ENCODE data around the gene SCMH1. TPM values are rescaled to one million over a fixed set of nuclear protein-coding genes. Genes with fewer than 3 reads are reported as not detected.

The SCMH1 gene
- total RNA-seq, 1 experiment from 2014 or later: 55.9 TPM

- no peak for TF ChIP-seq CTCF (IDR thresholded peaks at IDR 0.05; ENCODE audit: unreplicated experiment)
- ChIA-PET POLR2A (no interaction called here), CTCF (no interaction called here)
- H3K36me3 Mint-ChIP-seq (ENCODE audit: insufficient read depth, unreplicated experiment): peaks cover 9% of the 10 kb centered on the region
- peaks cover 7% of the 10 kb centered on the region for H3K4me1 Mint-ChIP-seq (ENCODE audit: insufficient read depth, unreplicated experiment)
- BruUV-seq (replicated peaks): no TSS peak
- DNase-seq (ENCODE audit: unreplicated experiment): no peak
- intact Hi-C loops (cut with micrococcal nuclease): no loop called here
- peaks cover 15% of the 10 kb centered on the region for H3K9me3 Mint-ChIP-seq (ENCODE audit: unreplicated experiment)
- no peaks in the 10 kb centered on the region for H3K27me3 Mint-ChIP-seq (ENCODE audit: insufficient read depth, unreplicated experiment)
- no peak overlapping the region for H3K4me3 Mint-ChIP-seq (ENCODE audit: unreplicated experiment)
- no peak overlapping the region for H3K27ac Mint-ChIP-seq (ENCODE audit: low read depth, unreplicated experiment)
Observed at GRCh38 chr1:41078193-41078592, 163.9 kb downstream of the SCMH1 start.

GRCh38 chr1:41073971-41074370 is 168.1 kb downstream of the SCMH1 start:
- no peaks in the 10 kb centered on the region for H3K27me3 Mint-ChIP-seq (ENCODE audit: insufficient read depth, unreplicated experiment)
- peak; percentile 50 for DNase-seq (ENCODE audit: unreplicated experiment)
- intact Hi-C loops (cut with micrococcal nuclease): no loop called here
- BruUV-seq (replicated peaks): no TSS peak
- peaks cover 13% of the 10 kb centered on the region for H3K9me3 Mint-ChIP-seq (ENCODE audit: unreplicated experiment)
- peaks cover 7% of the 10 kb centered on the region for H3K4me1 Mint-ChIP-seq (ENCODE audit: insufficient read depth, unreplicated experiment)
- CTCF ChIA-PET: interaction anchor here (0.6 kb wide), 1 partner anchor 22 kb away, joined by 3 read pairs; no protein-coding TSS in a partner anchor
- POLR2A ChIA-PET: interaction anchor here (1.5 kb wide), 1 partner anchor 11 kb away, joined by 3 read pairs; no protein-coding TSS in a partner anchor
- H3K27ac Mint-ChIP-seq (ENCODE audit: low read depth, unreplicated experiment): no peak overlapping the region
- H3K36me3 Mint-ChIP-seq (ENCODE audit: insufficient read depth, unreplicated experiment): peaks cover 27% of the 10 kb centered on the region
- no peak for TF ChIP-seq CTCF (IDR thresholded peaks at IDR 0.05; ENCODE audit: unreplicated experiment)
- H3K4me3 Mint-ChIP-seq (ENCODE audit: unreplicated experiment): no peak overlapping the region

GRCh38 chr1:41072051-41072450 is 170.1 kb downstream of the SCMH1 start:
- no TSS peak for BruUV-seq (replicated peaks)
- Mint-ChIP-seq H3K27me3 (ENCODE audit: insufficient read depth, unreplicated experiment) (no peaks in the 10 kb centered on the region), H3K4me3 (ENCODE audit: unreplicated experiment) (no peak overlapping the region), H3K27ac (ENCODE audit: low read depth, unreplicated experiment) (no peak overlapping the region), H3K36me3 (ENCODE audit: insufficient read depth, unreplicated experiment) (peaks cover 46% of the 10 kb centered on the region), H3K9me3 (ENCODE audit: unreplicated experiment) (no peaks in the 10 kb centered on the region), H3K4me1 (ENCODE audit: insufficient read depth, unreplicated experiment) (peaks cover 7% of the 10 kb centered on the region)
- ChIA-PET CTCF (no interaction called here), POLR2A (no interaction called here)
- intact Hi-C loops (cut with micrococcal nuclease): no loop called here
- TF ChIP-seq CTCF (IDR thresholded peaks at IDR 0.05; ENCODE audit: unreplicated experiment): no peak
- no peak for DNase-seq (ENCODE audit: unreplicated experiment)

GRCh38 chr1:41056907-41057306 is 185.2 kb downstream of the SCMH1 start:
- no TSS peak for BruUV-seq (replicated peaks)
- ChIA-PET CTCF (interaction anchor here (0.6 to 1.1 kb wide), 2 partner anchors 66 to 461 kb away, joined by 3 read pairs; no protein-coding TSS in a partner anchor), POLR2A (no interaction called here)
- H3K4me1 Mint-ChIP-seq (ENCODE audit: insufficient read depth, unreplicated experiment): no peaks in the 10 kb centered on the region
- no peak for TF ChIP-seq CTCF (IDR thresholded peaks at IDR 0.05; ENCODE audit: unreplicated experiment)
- intact Hi-C loops (cut with micrococcal nuclease): no loop called here
- DNase-seq (ENCODE audit: unreplicated experiment): no peak
- no peaks in the 10 kb centered on the region for H3K9me3 Mint-ChIP-seq (ENCODE audit: unreplicated experiment)
- H3K36me3 Mint-ChIP-seq (ENCODE audit: insufficient read depth, unreplicated experiment): peaks cover 42% of the 10 kb centered on the region
- no peak overlapping the region for H3K27ac Mint-ChIP-seq (ENCODE audit: low read depth, unreplicated experiment)
- no peaks in the 10 kb centered on the region for H3K27me3 Mint-ChIP-seq (ENCODE audit: insufficient read depth, unreplicated experiment)
- no peak overlapping the region for H3K4me3 Mint-ChIP-seq (ENCODE audit: unreplicated experiment)
